Esophagus muscularis mucosa (tissue), 4 donors: ENCODE data around the gene PTPRD.

ENCODE experiments used
- EP300 ChIP-seq: sonication (generic); formaldehyde crosslinking; IDR thresholded peaks from one replicate; pipeline ENCODE4 v1.6.1; 2017; ENCODE audit warnings: antibody characterized with exemption
- POLR2AphosphoS5 ChIP-seq, 2 donors: sonication (generic); formaldehyde crosslinking; IDR thresholded peaks; one replicate each; pipeline ENCODE4 v1.6.1; 2017; ENCODE audit warnings: antibody characterized with exemption in 2 of 2
- TF ChIP-seq, protein P1 (sequence below), 3 experiments: fragments of 200-600 bp in 2 of 3; fragments of 450-650 bp in 1 of 3; sonication (generic) in 2 of 3; IDR thresholded peaks; one replicate each; pipeline ENCODE4 v1.5.1; 2017 to 2019; ENCODE audit warnings: antibody characterized with exemption in 3 of 3, mild to moderate bottlenecking in 2 of 3, moderate library complexity in 1 of 3

DNA sequence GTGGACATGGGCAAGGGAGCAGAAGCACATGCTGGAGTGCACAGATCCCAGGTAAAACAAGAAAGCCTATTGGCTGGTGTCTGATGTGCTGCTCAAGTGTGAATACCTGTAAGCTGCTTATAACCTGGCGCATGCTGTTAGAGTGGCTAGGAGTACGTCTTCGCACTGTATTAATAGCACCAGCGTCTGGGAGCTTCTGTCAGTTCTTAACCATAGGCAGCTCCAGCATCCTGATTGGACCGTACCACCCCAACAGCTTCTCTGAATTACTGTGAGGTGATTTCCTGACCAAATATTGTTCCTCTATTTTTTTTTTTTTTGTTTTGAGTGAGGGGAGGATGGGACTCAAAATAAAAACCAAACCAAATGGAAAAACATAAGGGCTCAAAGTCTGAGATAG lies 987.6 kb downstream of the PTPRD start:
- no peak for TF ChIP-seq POLR2AphosphoS5 (IDR thresholded peaks at IDR 0.05)
- TF ChIP-seq, protein P1, sequence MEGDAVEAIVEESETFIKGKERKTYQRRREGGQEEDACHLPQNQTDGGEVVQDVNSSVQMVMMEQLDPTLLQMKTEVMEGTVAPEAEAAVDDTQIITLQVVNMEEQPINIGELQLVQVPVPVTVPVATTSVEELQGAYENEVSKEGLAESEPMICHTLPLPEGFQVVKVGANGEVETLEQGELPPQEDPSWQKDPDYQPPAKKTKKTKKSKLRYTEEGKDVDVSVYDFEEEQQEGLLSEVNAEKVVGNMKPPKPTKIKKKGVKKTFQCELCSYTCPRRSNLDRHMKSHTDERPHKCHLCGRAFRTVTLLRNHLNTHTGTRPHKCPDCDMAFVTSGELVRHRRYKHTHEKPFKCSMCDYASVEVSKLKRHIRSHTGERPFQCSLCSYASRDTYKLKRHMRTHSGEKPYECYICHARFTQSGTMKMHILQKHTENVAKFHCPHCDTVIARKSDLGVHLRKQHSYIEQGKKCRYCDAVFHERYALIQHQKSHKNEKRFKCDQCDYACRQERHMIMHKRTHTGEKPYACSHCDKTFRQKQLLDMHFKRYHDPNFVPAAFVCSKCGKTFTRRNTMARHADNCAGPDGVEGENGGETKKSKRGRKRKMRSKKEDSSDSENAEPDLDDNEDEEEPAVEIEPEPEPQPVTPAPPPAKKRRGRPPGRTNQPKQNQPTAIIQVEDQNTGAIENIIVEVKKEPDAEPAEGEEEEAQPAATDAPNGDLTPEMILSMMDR (IDR thresholded peaks at IDR 0.05): no peak
- no peak for TF ChIP-seq EP300
